PFSK-1 (cell line): ENCODE measurements around the gene KLK3.

Experiments used
- POLR2AphosphoS5 ChIP-seq: IDR thresholded peaks from 2 replicates; pipeline ENCODE4 v1.6.1; 2012; ENCODE audit warnings: low read depth, mild to moderate bottlenecking, control low read depth, low read length, moderate library complexity
- REST ChIP-seq, 2 experiments: IDR thresholded peaks; 2 replicates each; pipeline versions ENCODE4 v1.6.1 to v1.8.0; 2011 to 2012; ENCODE audit warnings: low read depth in 2 of 2, low read length in 2 of 2, control low read depth in 1 of 2, inconsistent platforms in 1 of 2, mild to moderate bottlenecking in 1 of 2, moderate library complexity in 1 of 2; ENCODE audit not compliant: insufficient read depth in 1 of 2
- TAF1 ChIP-seq: IDR thresholded peaks from 2 replicates; pipeline ENCODE4 v1.6.1; 2012; ENCODE audit warnings: low read length, control low read depth, borderline replicate concordance; ENCODE audit not compliant: insufficient read depth

GRCh38 chr19:50820086-50820485 is 34.6 kb upstream of the KLK3 start:
- TF ChIP-seq TAF1 (no peak), REST (IDR thresholded peaks at IDR 0.05; ENCODE audit: insufficient read depth in 1 of 2, low read depth in 2 of 2, low read length in 2 of 2) (no peak), POLR2AphosphoS5 (no peak)
